GM18520 (cell line): ENCODE measurements around the gene RRM1.
"Not testable (repeated sequence)": the region's sequence is repeated elsewhere in the genome, so short reads cannot be mapped to it uniquely, and the experiment has no call there.

Source experiments
- ATAC-seq: cut with Tn5 transposase; IDR thresholded peaks from one replicate; pipeline ENCODE4 v1.9.1; 2021; ENCODE audit not compliant: unreplicated experiment

Gene RRM1

DNA sequence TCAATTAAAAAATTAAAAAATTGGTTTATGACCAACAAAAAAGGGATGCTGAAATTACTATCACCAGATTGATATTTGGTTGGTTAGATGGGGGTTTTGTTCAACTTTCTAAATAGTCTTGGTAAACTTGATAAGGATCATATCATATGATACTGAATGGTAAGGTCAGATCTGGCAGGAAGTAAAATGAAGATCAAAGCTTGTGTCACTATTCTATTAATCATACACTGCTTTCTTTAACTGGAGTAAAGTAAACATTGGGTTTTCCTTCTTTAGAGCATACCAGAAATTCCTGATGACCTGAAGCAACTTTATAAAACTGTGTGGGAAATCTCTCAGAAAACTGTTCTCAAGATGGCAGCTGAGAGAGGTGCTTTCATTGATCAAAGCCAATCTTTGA is 40.2 kb downstream of the RRM1 start:
- ATAC-seq = no peak

GRCh38 chr11:4138497-4138896 is 43.9 kb downstream of the RRM1 start:
- no peak for ATAC-seq

GRCh38 chr11:4140067-4140636 is 45.6 kb downstream of the RRM1 start:
- no peak for ATAC-seq

DNA sequence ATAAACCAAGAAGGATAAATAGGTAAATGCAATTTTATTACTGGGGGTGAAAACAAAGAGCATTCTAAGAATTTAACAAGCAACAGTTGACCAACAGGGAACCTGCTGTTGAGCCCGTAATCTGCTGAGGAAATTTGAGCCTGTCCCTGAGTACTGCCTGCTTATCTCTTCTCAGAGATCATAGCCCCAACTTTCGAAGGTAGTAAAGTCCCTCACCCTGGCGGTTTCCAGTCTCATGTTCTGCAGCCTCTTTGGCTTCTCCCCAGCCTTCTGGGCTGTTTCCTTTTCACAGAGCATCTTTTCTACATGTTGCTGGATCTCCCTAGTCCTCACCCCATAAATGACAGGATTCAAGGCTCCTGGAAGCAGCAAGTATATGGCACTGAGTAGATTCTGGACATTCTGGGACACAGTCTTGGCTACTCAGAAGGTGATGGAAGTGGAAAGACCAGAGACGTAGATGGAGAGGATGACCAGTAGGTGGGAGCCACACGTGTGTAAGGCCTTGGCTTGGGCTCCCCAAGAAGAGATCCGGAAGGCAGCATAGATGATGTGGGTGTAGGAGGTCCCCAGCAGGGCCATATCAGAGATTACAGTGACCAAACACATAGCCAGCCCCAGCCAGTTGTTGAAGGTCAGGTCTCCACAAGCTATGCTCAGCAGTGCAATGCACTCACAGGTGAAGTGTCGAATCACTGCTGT is 51.6 kb downstream of the RRM1 start:
- no peak for ATAC-seq

- no peak for ATAC-seq
These were observed 52.1 kb downstream of the RRM1 start for GRCh38 chr11:4146772-4147098.

GRCh38 chr11:4154503-4154902 is 59.9 kb downstream of the RRM1 start:
- no peak for ATAC-seq

GRCh38 chr11:4156571-4156970 is 62.0 kb downstream of the RRM1 start:
- no peak for ATAC-seq

DNA sequence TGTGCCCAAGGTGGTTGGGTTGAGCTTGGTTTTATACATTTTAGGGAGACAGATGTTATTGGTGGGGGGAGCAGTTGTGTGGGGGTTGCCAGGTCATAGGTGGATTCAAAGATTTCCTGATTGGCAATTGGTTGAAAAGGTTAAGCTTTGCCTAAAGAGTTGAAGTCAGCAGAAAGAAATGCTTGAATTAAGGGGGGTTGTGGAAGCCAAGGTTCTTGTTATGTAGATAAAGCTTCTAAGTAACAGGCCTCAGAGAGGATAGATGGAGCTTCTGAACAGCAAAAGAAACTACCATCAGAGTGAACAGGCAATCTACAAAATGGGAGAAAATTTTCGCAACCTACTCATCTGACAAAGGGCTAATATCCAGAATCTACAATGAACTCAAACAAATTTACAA is 64.2 kb downstream of the RRM1 start:
- not testable (repeated sequence) for ATAC-seq

DNA sequence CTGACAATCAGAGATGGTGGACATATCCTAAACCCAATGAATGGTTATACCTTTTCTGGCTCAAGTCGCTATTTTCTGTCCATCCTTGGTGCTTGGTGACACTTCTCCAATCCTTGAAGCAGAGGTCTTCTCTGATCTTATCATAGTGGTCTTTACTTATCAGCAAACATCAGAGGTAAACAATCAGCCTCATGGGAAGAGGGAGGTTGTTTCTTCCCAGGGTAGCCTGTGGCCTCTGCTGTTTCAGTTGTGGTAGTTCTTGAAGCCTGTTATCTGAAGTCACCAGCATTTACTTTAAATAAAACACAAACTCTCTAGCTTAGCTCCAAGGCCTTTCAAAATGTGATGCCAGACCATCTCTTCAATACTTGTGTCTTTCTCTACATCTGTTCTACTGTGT is 66.7 kb downstream of the RRM1 start:
- no peak for ATAC-seq

DNA sequence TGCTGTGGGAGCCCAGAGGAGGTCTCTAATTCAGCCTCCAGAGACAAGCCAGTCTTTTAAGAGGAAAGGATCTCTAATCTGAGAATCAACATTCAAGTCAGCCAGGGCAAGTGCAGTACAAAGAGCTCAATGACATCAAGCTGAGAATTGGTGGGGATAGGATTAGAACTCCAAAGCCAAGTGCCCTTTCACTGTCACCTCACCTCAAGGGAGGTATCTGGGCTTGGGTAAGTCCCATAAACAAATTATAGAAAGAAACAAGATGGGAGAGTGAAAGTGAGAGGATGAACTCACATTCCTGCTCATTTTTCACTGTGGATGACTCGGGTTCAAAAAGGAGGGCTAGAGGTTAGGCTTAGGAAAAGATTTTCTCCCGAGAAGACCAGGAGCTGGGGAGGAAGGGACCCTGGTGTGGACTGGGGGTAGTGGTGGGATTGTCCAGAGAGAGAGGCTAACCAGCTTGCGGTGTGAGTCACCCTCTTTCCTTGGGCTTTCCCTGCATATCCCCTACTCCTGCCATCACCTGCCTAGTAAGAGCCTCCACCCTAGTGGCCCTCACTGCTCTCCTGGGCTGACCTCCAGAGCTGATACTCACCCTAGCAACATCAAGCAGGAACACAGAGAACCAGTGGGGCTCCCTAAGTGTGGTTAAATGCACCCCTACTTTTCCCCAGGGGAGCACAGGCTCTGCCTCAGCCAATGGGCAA is 70.4 kb downstream of the RRM1 start:
- ATAC-seq = no peak

DNA sequence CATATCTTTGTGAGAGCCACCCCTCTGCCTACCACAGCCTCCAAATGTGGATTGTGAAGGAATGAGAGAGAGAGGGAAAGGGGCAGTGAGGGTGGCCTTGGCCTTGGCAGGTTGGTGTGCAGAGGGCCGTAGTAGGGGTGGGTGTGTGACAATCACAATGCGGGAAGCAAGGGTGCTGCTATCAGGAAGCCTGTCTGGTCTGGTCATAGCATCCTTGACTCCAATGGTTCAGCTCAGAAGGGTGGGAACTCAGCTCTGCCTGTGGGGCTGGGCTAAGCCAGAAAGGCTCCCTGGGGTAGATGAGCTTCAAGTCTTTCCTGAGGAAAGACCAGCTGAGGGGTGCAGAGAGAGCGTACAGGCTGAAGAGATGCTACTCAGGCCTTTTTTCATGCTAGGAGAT is 72.7 kb downstream of the RRM1 start:
- no peak for ATAC-seq

- ATAC-seq = no peak
These were observed 73.2 kb downstream of the RRM1 start for GRCh38 chr11:4167758-4168157.

DNA sequence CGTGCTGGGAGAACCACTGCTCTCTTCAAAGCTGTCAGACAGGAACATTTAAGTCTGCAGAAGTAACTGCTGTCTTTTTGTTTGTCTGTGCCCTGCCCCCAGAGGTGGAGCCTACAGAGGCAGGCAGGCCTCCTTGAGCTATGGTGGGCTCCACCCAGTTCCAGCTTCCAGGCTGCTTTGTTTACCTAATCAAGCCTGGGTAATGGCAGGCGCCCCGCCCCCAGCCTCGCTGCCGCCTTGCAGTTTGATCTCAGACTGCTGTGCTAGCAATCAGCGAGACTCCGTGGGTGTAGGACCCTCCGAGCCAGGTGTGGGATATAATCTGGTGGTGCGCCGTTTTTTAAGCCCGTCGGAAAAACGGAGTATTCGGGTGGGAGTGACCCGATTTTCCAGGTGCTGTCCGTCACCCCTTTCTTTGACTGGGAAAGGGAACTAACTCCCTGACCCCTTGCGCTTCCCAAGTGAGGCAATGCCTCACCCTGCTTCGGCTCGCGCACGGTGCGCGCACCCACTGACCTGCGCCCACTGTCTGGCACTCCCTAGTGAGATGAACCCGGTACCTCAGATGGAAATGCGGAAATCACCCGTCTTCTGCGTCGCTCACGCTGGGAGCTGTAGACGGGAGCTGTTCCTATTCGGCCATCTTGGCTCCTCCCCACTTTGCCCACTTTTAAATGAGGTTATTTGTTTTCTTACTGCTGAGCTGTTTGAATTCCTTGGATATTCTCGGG is 81.2 kb downstream of the RRM1 start:
- ATAC-seq = not testable (repeated sequence)

DNA sequence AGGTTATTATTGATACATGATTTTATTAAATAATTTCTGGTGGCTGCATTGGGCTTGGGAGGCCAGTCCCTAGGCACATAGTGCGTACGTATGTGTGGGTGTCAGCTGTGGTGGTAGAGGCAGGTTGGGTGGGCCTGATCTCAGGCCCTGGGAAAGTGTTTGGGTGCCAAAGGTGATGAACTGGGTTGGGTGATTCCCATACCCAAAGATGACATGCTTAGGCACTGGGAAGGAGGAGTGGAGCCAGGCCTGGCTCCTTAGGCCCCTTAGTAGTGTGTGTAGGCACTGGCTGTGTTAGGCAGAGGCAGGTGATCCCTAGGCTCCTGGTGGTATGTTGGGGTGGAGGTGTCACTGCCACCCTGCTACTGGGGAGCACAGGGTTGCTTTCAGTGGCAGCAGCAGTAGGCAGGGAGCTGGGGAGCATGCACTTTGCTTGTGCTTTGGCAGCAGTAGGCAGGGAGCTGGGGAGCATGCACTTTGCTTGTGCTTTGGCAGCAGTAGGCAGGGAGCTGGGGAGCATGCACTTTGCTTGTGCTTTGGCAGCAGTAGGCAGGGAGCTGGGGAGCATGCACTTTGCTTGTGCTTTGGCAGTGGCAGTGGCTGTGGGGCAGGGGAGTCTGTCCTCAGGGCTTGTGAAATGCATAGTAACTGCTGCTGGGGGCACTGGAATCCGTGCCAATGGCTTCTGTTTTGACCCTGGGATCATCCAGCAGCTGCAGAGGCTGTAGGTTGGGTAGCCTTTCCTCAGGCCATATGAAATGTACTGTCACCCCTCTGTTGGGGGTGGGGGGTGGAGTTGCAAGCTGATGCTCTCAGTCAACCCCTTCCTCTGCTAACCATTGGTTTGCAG is 84.4 kb downstream of the RRM1 start:
- ATAC-seq = no peak

GRCh38 chr11:4180441-4181183 is 86.0 kb downstream of the RRM1 start:
- no peak for ATAC-seq

- ATAC-seq = peak; percentile 66
These were observed 87.5 kb downstream of the RRM1 start for GRCh38 chr11:4181782-4182721.

DNA sequence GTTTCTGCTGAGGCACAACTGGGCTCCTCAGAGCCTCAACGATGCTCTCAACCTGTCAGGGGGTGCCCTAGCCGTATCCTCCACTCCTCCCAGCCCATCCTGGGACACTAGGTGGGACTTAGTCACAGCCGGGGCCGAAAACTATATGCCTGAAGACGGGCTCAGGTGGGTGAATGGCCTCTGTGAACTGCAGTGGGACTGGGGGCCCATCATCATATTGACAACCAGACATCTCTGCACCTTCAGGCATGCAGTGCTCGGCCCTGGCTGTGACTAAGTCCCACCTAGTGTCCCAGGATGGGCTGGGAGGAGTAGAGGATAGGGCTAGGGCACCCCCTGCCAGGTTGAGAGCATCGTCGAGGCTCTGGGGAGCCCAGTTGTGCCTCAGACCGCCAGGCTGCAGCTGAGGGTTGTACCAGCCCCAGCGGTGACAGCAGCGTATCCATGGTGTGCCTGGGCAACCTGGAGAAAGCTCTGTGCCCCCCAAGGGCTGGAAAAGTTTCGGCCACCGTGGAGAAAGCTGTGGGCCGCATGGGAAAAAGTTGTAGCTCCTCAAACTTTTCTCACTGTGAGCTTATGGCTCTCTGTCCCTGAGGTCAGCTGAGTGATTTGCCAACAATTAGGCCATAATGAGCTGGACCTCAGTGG is 88.9 kb downstream of the RRM1 start:
- no peak for ATAC-seq

DNA sequence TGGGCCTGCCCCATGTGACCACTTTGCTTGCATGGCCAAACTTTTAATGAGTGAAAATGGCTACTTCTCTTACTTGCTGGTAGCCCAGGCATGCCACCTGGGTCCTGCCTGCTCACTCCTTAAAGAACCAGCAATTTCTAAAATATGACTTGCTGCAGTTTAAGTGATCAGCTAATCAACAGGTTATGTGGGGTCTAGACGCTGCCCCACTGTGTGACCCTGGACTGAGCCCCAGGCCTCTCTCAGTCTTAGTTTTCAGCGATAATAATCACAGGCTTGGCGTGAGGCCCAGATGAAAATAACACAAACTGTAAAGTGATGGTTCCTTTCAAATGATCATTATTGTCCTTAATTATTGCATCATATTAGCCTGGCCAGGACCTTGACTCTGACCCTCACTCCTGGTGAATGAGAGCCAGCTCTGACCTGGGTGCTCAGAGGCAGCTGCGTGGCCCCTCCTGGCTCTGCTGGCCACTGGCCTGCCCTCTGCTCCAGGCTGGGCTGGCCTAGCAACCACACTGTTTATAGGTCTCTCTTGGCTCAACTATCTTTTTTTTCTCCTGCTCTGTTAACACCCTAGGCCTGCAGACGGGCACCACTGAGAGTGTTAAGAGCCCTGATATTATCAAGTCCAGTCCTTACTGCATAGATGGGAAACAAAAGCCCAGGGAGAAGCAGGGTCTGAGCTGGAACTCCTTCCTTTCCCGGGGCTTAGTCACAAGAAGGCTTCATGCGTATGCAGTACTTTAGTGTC is 89.7 kb downstream of the RRM1 start:
- no peak for ATAC-seq
